ENCODE measurements around the gene ATP7B. TPM values are rescaled to one million over a fixed set of nuclear protein-coding genes. Genes with fewer than 3 reads are reported as not detected.
A peak's percentile ranks its signal among the peaks of the same experiment; 100 is the strongest.

The ATP7B gene
- total and polyA plus RNA-seq, 2 donors (not counting 1 experiment from before 2014, with no cell fraction given): 1.7 to 3.3 TPM

DNA sequence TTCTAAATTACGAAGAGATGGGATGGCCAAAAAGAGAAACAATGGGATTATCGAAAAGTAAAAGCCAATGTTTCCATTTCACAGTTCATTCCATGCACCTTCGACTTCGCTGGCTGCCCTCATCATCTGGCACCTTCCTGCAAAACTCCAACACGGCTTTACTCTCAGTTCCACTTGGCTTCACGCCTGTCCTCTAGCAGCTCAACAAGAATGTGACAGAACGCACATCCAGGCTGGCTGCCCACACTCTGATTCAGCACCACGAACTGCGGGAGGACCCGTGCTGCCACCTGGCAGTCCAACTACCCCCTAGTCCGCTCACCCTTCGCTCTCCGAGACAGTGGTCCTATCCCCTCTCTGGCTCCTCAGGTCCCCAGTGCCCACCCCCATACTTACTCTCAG lies 11.7 kb downstream of the ATP7B start:
- DNase-seq (ENCODE audit: low read depth in 2 of 2): peak; percentile 15 to 43
- H3K9ac ChIP-seq (ENCODE audit: insufficient read depth, low read length): no peak overlapping the region
- no peaks in the 10 kb centered on the region for H3K36me3 ChIP-seq (ENCODE audit: control insufficient read depth, insufficient read depth, low read length)
- no peak overlapping the region for H2AFZ ChIP-seq (ENCODE audit: low read length)
- H3K4me3 ChIP-seq (replicated peaks in 1 of 4; ENCODE audit: control extremely low read depth in 1 of 4, insufficient read depth in 1 of 4, low read depth in 3 of 4, low read length in 4 of 4): no peak overlapping the region
- H3K79me2 ChIP-seq (ENCODE audit: control insufficient read depth, insufficient read depth, low read length): no peaks in the 10 kb centered on the region
- no peak overlapping the region for H3K4me2 ChIP-seq (ENCODE audit: extremely low read depth, insufficient read depth, low read length)
- H3K9me3 ChIP-seq (ENCODE audit: control insufficient read depth, insufficient read depth, low read depth, low read length): no peaks in the 10 kb centered on the region
- peaks cover 28% of the 10 kb centered on the region for H3K27me3 ChIP-seq (ENCODE audit: control insufficient read depth, insufficient read depth, low read length)
- no peaks in the 10 kb centered on the region for H4K20me1 ChIP-seq (ENCODE audit: control insufficient read depth, extremely low read depth, insufficient read depth, low read length)
- no peaks in the 10 kb centered on the region for H3K4me1 ChIP-seq (ENCODE audit: control insufficient read depth, extremely low read depth, insufficient read depth, low read length)
- no peak overlapping the region for H3K27ac ChIP-seq (ENCODE audit: insufficient read depth, low read length)
- TF ChIP-seq EZH2 (IDR thresholded peaks at IDR 0.05; ENCODE audit: low read length, missing control alignments): no peak
- TF ChIP-seq, protein P1, sequence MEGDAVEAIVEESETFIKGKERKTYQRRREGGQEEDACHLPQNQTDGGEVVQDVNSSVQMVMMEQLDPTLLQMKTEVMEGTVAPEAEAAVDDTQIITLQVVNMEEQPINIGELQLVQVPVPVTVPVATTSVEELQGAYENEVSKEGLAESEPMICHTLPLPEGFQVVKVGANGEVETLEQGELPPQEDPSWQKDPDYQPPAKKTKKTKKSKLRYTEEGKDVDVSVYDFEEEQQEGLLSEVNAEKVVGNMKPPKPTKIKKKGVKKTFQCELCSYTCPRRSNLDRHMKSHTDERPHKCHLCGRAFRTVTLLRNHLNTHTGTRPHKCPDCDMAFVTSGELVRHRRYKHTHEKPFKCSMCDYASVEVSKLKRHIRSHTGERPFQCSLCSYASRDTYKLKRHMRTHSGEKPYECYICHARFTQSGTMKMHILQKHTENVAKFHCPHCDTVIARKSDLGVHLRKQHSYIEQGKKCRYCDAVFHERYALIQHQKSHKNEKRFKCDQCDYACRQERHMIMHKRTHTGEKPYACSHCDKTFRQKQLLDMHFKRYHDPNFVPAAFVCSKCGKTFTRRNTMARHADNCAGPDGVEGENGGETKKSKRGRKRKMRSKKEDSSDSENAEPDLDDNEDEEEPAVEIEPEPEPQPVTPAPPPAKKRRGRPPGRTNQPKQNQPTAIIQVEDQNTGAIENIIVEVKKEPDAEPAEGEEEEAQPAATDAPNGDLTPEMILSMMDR (conservative IDR thresholded peaks at IDR 0.05 in 1 of 2, IDR thresholded peaks at IDR 0.05 in 1 of 2; ENCODE audit: low read depth in 1 of 2, low read length in 2 of 2): no peak

DNA sequence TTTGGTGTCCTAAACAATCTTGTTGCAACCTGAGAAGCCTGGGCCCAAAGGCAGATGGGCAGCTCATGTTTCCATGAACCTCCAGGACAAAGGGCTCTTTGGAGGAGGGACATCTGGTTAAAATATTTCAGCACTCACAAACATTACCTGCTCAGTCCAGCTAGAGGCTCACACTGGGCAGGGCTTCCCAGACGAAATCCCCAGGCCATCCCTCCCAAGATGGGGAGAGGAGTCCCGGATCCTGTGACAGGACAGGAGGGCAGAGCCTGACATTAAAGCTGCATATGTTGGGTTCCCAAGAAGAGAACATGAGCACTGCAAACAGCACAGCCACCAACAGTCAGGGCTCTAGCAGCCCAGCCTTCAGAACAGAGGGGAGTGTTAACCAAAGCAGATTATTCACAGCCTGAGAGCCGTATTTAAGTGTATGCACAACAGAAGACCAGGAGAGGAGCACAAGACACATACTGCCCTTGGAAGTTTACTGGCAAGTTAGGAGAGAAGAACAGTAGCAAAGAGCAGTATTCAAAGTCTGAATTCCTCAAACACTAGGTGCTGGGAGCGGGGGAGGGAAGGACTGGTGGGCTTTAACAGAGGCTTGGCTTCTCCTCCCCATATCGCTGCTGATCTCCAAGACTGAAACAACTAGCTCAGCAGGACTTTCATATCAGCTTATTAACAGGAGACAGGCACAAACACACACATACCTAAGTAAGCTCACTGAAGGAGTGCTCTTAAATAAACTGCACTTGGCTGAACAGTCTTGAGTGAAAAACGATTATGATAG lies 12.3 kb downstream of the ATP7B start:
- no peak overlapping the region for H3K27ac ChIP-seq (ENCODE audit: insufficient read depth, low read length)
- H3K36me3 ChIP-seq (ENCODE audit: control insufficient read depth, insufficient read depth, low read length): no peaks in the 10 kb centered on the region
- no peak for DNase-seq (ENCODE audit: low read depth in 2 of 2)
- no peak overlapping the region for H3K9ac ChIP-seq (ENCODE audit: insufficient read depth, low read length)
- no peaks in the 10 kb centered on the region for H3K9me3 ChIP-seq (ENCODE audit: control insufficient read depth, insufficient read depth, low read depth, low read length)
- no peak overlapping the region for H3K4me3 ChIP-seq (replicated peaks in 1 of 4; ENCODE audit: control extremely low read depth in 1 of 4, insufficient read depth in 1 of 4, low read depth in 3 of 4, low read length in 4 of 4)
- no peak overlapping the region for H3K4me2 ChIP-seq (ENCODE audit: extremely low read depth, insufficient read depth, low read length)
- no peak overlapping the region for H2AFZ ChIP-seq (ENCODE audit: low read length)
- no peaks in the 10 kb centered on the region for H3K79me2 ChIP-seq (ENCODE audit: control insufficient read depth, insufficient read depth, low read length)
- TF ChIP-seq, protein P1 (conservative IDR thresholded peaks at IDR 0.05 in 1 of 2, IDR thresholded peaks at IDR 0.05 in 1 of 2; ENCODE audit: low read depth in 1 of 2, low read length in 2 of 2): no peak
- no peaks in the 10 kb centered on the region for H3K4me1 ChIP-seq (ENCODE audit: control insufficient read depth, extremely low read depth, insufficient read depth, low read length)
- H4K20me1 ChIP-seq (ENCODE audit: control insufficient read depth, extremely low read depth, insufficient read depth, low read length): no peaks in the 10 kb centered on the region
- H3K27me3 ChIP-seq (ENCODE audit: control insufficient read depth, insufficient read depth, low read length): peaks cover 28% of the 10 kb centered on the region

DNA sequence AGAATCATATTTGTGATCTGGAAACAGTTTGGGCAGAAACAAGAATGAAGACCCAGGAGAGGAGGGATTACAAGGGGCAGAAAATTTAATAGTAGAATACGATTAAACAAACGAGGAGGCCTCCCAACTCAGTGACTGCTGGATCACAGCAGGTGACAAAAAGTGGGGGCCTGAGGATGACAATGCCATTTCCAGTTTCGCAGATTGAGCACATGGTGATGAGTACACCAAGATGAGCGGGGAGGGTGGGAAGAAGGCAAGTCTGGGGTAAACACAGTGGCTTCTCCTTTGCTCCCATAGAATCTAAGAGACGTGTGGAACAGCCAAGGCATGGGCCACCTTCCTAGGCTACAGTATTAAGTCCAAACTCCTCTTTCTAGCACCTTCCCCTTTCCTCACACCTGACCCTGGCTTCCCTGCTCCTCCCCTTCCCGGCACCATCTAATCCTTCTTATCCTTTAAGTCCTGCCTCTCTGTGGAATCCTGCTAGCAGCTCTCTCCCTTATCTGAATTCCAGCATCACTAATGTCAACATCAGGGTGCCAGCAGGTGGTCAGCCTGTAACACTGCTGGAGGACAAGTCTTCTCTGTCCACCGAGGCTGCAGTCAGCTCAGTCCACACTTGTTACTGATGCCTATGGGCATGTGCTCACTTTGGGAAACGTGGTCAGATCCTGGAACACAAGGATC lies 13.5 kb downstream of the ATP7B start:
- H3K9ac ChIP-seq (ENCODE audit: insufficient read depth, low read length): no peak overlapping the region
- no peak for TF ChIP-seq EZH2 (IDR thresholded peaks at IDR 0.05; ENCODE audit: low read length, missing control alignments)
- TF ChIP-seq, protein P1 (conservative IDR thresholded peaks at IDR 0.05 in 1 of 2, IDR thresholded peaks at IDR 0.05 in 1 of 2; ENCODE audit: low read depth in 1 of 2, low read length in 2 of 2): no peak
- H3K79me2 ChIP-seq (ENCODE audit: control insufficient read depth, insufficient read depth, low read length): no peaks in the 10 kb centered on the region
- peaks cover 28% of the 10 kb centered on the region for H3K27me3 ChIP-seq (ENCODE audit: control insufficient read depth, insufficient read depth, low read length)
- no peak for DNase-seq (ENCODE audit: low read depth in 2 of 2)
- H2AFZ ChIP-seq (ENCODE audit: low read length): no peak overlapping the region
- H3K4me2 ChIP-seq (ENCODE audit: extremely low read depth, insufficient read depth, low read length): no peak overlapping the region
- H3K9me3 ChIP-seq (ENCODE audit: control insufficient read depth, insufficient read depth, low read depth, low read length): no peaks in the 10 kb centered on the region
- no peaks in the 10 kb centered on the region for H3K4me1 ChIP-seq (ENCODE audit: control insufficient read depth, extremely low read depth, insufficient read depth, low read length)
- H3K27ac ChIP-seq (ENCODE audit: insufficient read depth, low read length): no peak overlapping the region
- no peaks in the 10 kb centered on the region for H4K20me1 ChIP-seq (ENCODE audit: control insufficient read depth, extremely low read depth, insufficient read depth, low read length)
- no peaks in the 10 kb centered on the region for H3K36me3 ChIP-seq (ENCODE audit: control insufficient read depth, insufficient read depth, low read length)
- H3K4me3 ChIP-seq (replicated peaks in 1 of 4; ENCODE audit: control extremely low read depth in 1 of 4, insufficient read depth in 1 of 4, low read depth in 3 of 4, low read length in 4 of 4): no peak overlapping the region
